Endothelial cell of umbilical vein (primary cell): ENCODE data around the gene DAAM1.

Experiments used
- EZH2 ChIP-seq: IDR thresholded peaks from 2 replicates; pipeline ENCODE4 v1.6.1; 2012; ENCODE audit warnings: borderline replicate concordance, low read depth, mild to moderate bottlenecking, moderate library complexity, low read length, inconsistent platforms; ENCODE audit not compliant: severe bottlenecking
- GATA2 ChIP-seq: IDR thresholded peaks from 2 replicates; pipeline ENCODE4 v1.7.0; 2011; ENCODE audit warnings: low read depth, mild to moderate bottlenecking, moderate library complexity, mixed read lengths, low read length; ENCODE audit not compliant: insufficient read length, insufficient read depth
- MAX ChIP-seq: IDR thresholded peaks from 2 replicates; pipeline ENCODE4 v1.6.1; 2011; ENCODE audit not compliant: insufficient read depth, insufficient read length
- MYC ChIP-seq: IDR thresholded peaks from one replicate; pipeline ENCODE4 v1.6.1; 2011; ENCODE audit warnings: mild to moderate bottlenecking, low read depth, low read length
- POLR2A ChIP-seq: IDR thresholded peaks from 2 replicates; pipeline ENCODE4 v1.6.1; 2012; ENCODE audit warnings: low read depth, mild to moderate bottlenecking, control low read depth, low read length
- POLR2AphosphoS5 ChIP-seq: IDR thresholded peaks from 2 replicates; pipeline ENCODE4 v1.6.1; 2012; ENCODE audit warnings: low read depth, mild to moderate bottlenecking, control low read depth, low read length, moderate library complexity; ENCODE audit not compliant: insufficient read depth
- TF ChIP-seq, protein P1 (sequence below), 2 donors: IDR thresholded peaks; 1 replicate in 1 of 2; 2 replicates in 1 of 2; pipeline ENCODE4 v1.5.1; 2011; ENCODE audit warnings: low read length in 2 of 2, mild to moderate bottlenecking in 2 of 2, moderate library complexity in 2 of 2, control low read depth in 1 of 2, inconsistent platforms in 1 of 2, low read depth in 1 of 2; ENCODE audit not compliant: insufficient read depth in 1 of 2; ENCODE audit errors: extremely low read depth in 1 of 2

DNA sequence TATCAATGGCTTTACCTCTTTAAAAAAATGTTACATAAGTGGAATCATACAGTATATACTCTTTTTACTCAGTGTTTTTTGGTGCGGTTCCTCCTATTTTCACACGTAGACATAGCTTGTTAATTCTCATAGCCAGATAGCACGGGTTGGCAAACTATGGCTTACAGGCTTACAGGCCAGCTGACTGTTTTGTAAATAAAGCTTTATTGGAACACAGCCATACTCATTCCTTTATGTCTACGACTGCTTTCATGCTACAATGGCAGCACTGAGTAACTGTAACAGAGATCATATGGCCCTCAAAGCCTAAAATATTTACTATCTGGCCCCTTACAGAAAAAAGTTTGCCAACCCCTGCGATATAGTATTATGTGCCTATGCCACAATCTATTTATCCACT lies 5.8 kb upstream of the DAAM1 start:
- TF ChIP-seq, protein P1, sequence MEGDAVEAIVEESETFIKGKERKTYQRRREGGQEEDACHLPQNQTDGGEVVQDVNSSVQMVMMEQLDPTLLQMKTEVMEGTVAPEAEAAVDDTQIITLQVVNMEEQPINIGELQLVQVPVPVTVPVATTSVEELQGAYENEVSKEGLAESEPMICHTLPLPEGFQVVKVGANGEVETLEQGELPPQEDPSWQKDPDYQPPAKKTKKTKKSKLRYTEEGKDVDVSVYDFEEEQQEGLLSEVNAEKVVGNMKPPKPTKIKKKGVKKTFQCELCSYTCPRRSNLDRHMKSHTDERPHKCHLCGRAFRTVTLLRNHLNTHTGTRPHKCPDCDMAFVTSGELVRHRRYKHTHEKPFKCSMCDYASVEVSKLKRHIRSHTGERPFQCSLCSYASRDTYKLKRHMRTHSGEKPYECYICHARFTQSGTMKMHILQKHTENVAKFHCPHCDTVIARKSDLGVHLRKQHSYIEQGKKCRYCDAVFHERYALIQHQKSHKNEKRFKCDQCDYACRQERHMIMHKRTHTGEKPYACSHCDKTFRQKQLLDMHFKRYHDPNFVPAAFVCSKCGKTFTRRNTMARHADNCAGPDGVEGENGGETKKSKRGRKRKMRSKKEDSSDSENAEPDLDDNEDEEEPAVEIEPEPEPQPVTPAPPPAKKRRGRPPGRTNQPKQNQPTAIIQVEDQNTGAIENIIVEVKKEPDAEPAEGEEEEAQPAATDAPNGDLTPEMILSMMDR (IDR thresholded peaks at IDR 0.05; ENCODE audit: extremely low read depth in 1 of 2, insufficient read depth in 1 of 2, low read depth in 1 of 2, low read length in 2 of 2): no peak
- TF ChIP-seq EZH2 (no peak), POLR2AphosphoS5 (no peak), POLR2A (no peak), MYC (no peak), GATA2 (no peak), MAX (no peak)
